Activated CD4-positive, CD25-positive, alpha-beta regulatory T cell (primary cell): ENCODE data around the gene ZBED1.
"Not testable (repeated sequence)": the region's sequence is repeated elsewhere in the genome, so short reads cannot be mapped to it uniquely, and the experiment has no call there.

Experiments used
- DNase-seq, 4 experiments: peaks; one replicate each; lab custom pipeline; 2025; lab: John Stamatoyannopoulos, UW

ZBED1 gene

GRCh38 chrX:2500803-2501558 is at the start of gene ZBED1, which contains the start of gene DHRSX:
ZBED1 (minus strand) TSS chrX:2500976; CDS start chrX:2490719, 10,257 bp downstream.
DHRSX (minus strand) TSS chrX:2500976; CDS start chrX:2500925, 51 bp downstream.
- DNase-seq = no peak

DNA sequence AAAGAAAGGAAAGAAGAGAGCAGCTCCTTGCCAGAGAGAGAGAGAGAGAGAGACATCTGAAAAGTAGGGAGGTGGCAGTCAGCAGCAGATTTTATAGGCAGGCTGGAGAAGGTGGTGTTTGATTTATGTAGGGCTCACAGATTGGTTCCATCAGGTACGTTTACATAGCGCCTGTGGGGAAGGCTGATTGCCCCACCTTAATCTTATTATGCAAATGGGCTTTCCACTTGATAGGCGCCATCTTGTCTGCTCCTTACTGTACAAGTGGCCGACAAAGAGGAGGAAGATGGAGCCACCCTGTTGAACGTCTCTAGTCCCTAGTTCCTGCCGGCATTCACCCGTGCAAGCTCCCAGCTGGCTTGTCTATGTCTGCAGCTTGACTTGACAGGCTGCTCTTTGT is 49.1 kb upstream of the ZBED1 start:
- no peak for DNase-seq

DNA sequence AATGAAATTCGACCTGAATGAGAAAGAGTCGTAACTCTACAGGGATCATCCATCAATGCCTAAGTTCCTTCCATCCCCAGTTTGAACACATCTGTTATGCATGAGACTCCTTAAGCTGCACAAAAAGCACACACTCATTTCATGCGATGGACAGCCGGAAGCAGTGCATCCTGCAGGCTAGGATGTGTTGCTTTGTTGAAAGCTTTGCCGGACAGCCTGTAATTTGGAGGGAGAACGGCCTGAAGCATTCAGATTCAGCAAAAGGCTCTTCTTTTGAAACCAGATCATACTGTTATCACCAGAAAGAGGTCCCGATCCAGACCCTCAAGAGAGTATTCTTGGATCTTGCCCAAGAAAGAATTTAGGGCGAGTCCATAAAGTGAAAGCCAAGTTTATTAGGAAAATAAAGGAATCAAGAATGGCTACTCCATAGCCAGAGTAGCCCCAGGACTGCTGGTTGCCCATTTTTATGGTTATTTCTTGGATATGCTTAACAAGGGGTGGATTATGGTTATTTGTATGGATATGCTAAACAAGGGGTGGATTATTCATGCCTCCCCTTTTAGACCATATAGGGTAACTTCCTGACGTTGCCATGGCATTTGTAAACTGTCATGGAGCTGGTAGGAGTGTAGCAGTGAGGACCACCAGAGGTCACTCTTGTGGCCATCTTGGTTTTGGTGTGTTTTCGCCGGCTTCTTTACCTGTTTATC is 48.1 kb upstream of the ZBED1 start:
- DNase-seq = no peak

- no peak for DNase-seq
Observed at GRCh38 chrX:2547736-2548135, 47.0 kb upstream of the ZBED1 start.

DNA sequence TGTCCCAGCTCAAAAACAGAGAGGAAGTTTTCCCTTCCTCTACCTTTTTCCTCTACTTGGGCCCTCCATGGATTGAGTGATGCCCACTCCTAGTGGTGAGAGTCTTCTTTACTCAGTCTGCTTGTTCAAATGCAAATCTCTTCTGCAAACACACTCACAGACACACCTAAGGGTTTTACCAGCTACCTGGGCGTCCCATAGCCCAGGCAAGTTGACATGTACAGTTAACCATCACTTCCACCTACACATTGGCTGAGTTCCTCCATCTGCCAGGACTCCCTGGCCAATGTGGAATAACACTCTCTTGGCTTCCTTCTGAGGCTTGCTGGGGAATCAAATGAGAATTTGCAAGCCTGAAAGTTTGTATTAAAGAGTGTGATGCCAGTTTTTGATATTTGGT is 45.7 kb upstream of the ZBED1 start:
- DNase-seq = no peak

- no peak for DNase-seq
Observed at GRCh38 chrX:2545144-2545543, 44.4 kb upstream of the ZBED1 start.

DNA sequence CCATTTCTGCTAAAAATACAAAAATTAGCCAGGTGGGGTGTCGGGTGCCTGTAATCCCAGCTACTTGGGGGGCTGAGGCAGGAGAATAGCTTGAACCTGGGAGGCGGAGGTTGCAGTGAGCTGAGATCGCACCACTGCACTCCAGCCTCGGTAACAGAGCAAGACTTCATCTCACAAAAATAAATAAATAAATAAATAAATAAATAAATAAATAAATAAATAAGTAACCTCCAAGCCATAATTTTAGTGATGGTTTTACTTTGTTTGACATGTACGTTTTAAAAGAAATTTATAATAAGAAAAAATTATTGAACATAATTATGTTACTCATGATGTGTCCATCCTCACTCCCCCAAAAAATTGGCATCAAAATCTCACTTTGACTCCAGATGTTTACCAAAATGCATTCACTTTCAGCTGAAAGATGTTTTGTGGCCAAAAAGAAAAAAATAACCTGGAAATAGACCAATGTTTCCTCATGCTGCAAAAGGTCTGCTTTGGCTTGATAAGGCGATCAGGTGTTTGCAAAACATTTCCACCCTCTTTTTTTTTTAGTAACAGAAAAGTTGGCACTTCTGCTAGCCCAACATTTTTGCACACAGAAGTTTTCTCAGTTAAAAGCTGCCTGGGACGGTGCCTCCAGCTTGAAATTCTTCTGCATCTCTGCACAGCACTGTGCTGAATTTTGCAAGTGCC is 42.2 kb upstream of the ZBED1 start:
- no peak for DNase-seq

DNA sequence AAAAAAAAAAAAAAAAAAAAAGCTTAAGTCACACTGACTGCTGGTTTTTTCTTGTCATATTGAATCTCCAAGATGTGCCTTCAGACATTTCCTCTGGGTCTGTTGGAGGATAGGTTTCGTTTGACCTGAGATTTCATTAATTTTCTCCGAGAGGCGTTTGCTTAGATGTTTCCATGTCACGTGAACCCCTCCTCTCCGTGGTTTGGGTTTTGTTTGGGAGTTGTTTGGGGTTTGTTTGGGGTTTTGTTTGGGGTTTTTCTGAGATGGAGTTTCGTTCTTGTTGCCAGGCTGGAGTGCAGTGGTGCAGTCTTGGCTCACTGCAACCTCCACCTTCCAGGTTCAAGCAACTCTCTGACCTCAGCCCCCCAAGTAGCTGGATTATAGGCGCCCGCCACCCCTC is 40.8 kb upstream of the ZBED1 start:
- no peak for DNase-seq

- no peak for DNase-seq
Observed at GRCh38 chrX:2540426-2540947, 39.7 kb upstream of the ZBED1 start.

DNA sequence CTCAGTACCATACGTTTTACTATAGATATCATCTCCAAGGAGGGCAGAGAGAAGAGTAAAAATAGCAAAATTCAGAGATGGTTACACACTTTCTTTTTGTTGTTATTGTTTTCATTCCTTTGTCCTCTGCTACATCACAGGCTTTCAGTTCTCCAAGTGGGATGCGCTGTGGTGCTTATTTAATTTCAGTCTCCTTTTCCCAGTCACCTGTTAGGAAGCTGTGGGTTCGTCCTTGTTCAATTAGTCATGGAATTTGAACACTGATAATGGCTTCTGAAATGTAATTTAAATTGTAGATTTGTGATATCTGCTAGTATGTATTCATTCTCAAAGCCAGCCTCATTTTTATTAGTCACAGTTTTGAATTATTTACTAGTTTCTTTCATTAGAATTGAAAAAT is 38.8 kb upstream of the ZBED1 start:
- no peak for DNase-seq

DNA sequence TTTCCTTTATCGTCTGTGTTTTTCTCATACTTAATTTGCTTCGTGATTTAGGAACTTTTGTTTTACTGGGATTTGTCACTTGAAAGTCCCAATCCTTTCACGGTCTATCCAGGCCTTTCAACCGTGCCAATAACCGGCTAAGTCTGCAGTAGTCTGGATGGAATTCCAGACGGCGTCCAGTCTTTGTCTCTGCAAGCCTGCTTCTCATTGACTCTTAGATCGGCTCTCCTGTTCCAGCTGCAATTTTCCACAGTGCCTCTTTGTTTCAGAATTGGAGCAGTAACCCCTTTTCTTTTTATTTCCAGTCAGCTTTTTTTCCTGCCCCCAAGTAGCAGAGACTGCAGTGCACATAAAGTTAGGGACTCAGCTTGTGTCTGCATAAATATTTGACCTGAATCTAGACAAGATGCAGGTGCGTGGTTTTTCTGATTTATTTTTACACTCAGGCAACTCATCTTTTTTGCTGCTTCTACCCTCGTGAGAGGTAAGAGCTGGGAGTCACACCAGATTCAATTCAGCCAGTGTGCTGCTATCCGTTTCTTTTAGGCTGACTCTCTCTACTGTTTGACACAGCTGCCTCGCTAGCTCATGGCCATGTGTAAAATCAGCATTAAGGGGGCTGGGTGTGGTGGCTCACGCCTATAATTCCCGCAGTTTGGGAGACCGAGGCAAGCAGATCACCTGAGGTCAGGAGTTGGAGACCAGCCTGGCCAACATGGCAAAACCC is 37.4 kb upstream of the ZBED1 start:
- no peak for DNase-seq

- DNase-seq = no peak
Observed at GRCh38 chrX:2536974-2537373, 36.2 kb upstream of the ZBED1 start.

- no peak for DNase-seq
Observed at GRCh38 chrX:2536141-2536540, 35.4 kb upstream of the ZBED1 start.

GRCh38 chrX:2534261-2535021 is 33.7 kb upstream of the ZBED1 start:
- not testable (repeated sequence) for DNase-seq

GRCh38 chrX:2533424-2533823 is 32.6 kb upstream of the ZBED1 start:
- DNase-seq = no peak

- no peak for DNase-seq
Observed at GRCh38 chrX:2526390-2526789, 25.6 kb upstream of the ZBED1 start.

DNA sequence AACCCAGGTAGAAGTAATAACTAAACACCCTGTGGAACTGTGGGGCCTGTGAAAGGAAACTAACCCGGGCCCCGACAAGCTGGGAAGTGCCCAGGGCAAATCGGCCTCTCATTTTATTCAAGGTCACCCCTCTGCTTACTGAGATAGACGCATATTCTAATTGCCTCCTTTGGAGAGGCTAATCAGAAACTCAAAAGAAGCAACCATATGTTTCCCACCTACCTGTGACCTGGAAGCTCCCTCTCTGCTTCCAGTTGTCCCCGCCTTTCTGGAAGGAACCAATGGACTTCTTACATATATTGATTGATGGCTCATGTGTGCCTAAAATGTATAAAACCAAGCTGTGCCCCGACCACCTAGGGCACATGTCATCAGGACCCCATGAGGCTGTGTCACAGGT is 23.1 kb upstream of the ZBED1 start:
- no peak for DNase-seq

DNA sequence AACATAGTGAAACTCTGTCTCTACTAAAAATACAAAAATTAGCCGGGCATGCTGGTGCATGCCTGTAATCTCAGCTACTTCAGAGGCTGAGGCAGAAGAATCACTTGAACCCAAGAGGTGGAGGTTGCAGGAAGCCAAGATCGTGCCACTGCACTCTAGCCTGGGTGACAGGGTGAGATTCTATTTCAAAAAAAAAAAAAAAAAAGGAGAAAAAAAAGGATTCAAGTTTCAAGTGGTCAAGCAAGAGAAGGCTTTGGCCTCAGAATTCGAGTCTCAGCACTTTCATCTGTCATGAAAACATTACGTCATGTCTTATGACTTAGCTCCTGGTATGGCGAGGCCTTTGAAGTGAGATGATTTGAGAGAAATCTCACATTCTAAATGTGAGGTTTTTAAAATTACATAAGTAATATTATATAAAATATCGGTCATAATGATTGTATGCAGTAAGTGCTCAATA is 21.2 kb upstream of the ZBED1 start:
- DNase-seq = no peak

- no peak for DNase-seq
Observed at GRCh38 chrX:2521092-2521926, 20.5 kb upstream of the ZBED1 start.

GRCh38 chrX:2520539-2520938 is 19.8 kb upstream of the ZBED1 start:
- DNase-seq = no peak
